Neural cell (in vitro differentiated cells): ENCODE measurements around the gene LMNA.

Experiments used
- POLR2AphosphoS5 ChIP-seq: IDR thresholded peaks from 2 replicates; pipeline ENCODE4 v1.6.1; 2012
- RAD21 ChIP-seq: fragments of 450-650 bp; conservative IDR thresholded peaks from 2 replicates; pipeline ENCODE4 v1.6.1; 2014; ENCODE audit warnings: antibody characterized with exemption, mild to moderate bottlenecking, moderate library complexity
- TF ChIP-seq, protein P1 (sequence below): fragments of 450-650 bp; IDR thresholded peaks from 2 replicates; pipeline ENCODE4 v1.5.1; 2014; ENCODE audit warnings: antibody characterized with exemption, mild to moderate bottlenecking, moderate library complexity; ENCODE audit not compliant: poor library complexity, severe bottlenecking

DNA sequence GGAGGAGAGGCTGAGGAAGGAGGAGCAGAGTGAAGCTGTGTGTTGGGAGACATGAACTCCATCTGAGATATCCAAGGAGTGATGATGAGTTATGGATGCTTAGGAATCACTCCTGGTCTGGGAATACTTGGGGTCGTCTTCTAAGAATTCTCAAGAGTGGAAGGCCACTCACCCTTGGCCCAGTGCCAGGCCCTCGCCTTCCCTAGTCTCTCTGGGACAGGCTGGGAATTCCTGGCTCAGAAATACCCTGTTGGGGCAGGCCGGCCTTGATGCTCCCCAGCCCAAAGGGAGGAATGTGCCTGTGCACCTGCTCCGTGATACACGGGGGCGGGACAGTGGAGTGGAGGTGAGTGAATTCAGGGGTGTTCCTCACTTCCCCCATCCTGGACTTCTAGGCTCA is 12.6 kb upstream of the LMNA start:
- TF ChIP-seq, protein P1, sequence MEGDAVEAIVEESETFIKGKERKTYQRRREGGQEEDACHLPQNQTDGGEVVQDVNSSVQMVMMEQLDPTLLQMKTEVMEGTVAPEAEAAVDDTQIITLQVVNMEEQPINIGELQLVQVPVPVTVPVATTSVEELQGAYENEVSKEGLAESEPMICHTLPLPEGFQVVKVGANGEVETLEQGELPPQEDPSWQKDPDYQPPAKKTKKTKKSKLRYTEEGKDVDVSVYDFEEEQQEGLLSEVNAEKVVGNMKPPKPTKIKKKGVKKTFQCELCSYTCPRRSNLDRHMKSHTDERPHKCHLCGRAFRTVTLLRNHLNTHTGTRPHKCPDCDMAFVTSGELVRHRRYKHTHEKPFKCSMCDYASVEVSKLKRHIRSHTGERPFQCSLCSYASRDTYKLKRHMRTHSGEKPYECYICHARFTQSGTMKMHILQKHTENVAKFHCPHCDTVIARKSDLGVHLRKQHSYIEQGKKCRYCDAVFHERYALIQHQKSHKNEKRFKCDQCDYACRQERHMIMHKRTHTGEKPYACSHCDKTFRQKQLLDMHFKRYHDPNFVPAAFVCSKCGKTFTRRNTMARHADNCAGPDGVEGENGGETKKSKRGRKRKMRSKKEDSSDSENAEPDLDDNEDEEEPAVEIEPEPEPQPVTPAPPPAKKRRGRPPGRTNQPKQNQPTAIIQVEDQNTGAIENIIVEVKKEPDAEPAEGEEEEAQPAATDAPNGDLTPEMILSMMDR: no peak
- TF ChIP-seq POLR2AphosphoS5: no peak
- no peak for TF ChIP-seq RAD21
